ENCODE data around the gene ADGB. TPM values are rescaled to one million over a fixed set of nuclear protein-coding genes. Genes with fewer than 3 reads are reported as not detected.

ADGB gene
- total RNA-seq, 2 experiments from 2014 or later: not detected

DNA sequence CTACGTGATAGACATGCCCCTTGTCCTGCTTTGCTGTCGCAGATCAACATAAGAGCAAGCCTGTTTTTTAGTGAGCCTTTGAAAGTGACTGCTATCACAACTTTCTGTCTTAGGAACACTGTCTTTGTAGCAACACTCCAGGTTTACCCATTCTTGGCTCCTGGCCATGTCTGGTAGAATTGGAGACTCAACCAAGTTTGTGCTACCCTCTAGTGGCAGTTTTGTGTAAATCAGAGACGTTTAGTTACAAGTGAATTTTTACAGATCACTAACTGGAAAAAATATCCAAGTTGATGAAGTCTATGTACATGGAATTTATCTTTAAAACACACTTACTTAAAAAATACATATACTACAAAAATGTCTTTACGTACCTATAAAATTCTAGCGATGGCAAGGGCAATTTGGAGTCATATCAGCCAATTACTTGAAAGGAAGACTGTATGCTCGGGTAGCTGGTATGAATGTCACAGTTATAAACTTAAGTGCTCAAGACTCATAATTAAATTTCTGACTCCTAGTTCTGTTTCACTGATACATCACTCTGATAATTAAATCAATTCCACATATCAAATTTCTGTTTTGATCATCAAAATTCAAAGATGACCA, 101.4 kb downstream of the ADGB start:
- CTCF ChIA-PET (ENCODE audit: unreplicated experiment): no interaction called here
- Histone ChIP-seq H3K4me2 (ENCODE audit: low read length) (no peak overlapping the region), H4K20me1 (ENCODE audit: insufficient read depth, low read length) (no peaks in the 10 kb centered on the region), H3K27ac (ENCODE audit: low read depth, low read length, poor library complexity, severe bottlenecking) (no peak overlapping the region), H3K4me1 (ENCODE audit: insufficient read depth, low read length, poor library complexity, severe bottlenecking) (no peaks in the 10 kb centered on the region), H2AFZ (ENCODE audit: low read length) (no peak overlapping the region), H3K36me3 (ENCODE audit: insufficient read depth, low read length) (no peaks in the 10 kb centered on the region), H3K9me2 (ENCODE audit: insufficient read depth, low read length) (no peaks in the 10 kb centered on the region), H3K79me2 (ENCODE audit: insufficient read depth, low read depth, low read length) (no peaks in the 10 kb centered on the region), H3K9me3 (ENCODE audit: low read length) (no peaks in the 10 kb centered on the region), H3K4me3 (ENCODE audit: low read depth, low read length, poor library complexity, severe bottlenecking) (no peak overlapping the region)
- BruUV-seq (replicated peaks): no TSS peak
- intact Hi-C loops (cut with micrococcal nuclease; ENCODE audit: unreplicated experiment): loop anchor here (5.0 to 10.0 kb wide), 2 partner anchors 773 to 935 kb away; no protein-coding TSS in a partner anchor
- POLR2A ChIA-PET: no interaction called here
- TF ChIP-seq, protein P1, sequence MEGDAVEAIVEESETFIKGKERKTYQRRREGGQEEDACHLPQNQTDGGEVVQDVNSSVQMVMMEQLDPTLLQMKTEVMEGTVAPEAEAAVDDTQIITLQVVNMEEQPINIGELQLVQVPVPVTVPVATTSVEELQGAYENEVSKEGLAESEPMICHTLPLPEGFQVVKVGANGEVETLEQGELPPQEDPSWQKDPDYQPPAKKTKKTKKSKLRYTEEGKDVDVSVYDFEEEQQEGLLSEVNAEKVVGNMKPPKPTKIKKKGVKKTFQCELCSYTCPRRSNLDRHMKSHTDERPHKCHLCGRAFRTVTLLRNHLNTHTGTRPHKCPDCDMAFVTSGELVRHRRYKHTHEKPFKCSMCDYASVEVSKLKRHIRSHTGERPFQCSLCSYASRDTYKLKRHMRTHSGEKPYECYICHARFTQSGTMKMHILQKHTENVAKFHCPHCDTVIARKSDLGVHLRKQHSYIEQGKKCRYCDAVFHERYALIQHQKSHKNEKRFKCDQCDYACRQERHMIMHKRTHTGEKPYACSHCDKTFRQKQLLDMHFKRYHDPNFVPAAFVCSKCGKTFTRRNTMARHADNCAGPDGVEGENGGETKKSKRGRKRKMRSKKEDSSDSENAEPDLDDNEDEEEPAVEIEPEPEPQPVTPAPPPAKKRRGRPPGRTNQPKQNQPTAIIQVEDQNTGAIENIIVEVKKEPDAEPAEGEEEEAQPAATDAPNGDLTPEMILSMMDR (conservative IDR thresholded peaks at IDR 0.05; ENCODE audit: low read length): peak; percentile 90
- no peak for TF ChIP-seq EZH2phosphoT487 (IDR thresholded peaks at IDR 0.05; ENCODE audit: borderline replicate concordance, low read depth, low read length)
- peak; percentile 62 for DNase-seq (ENCODE audit: low spot score)

DNA sequence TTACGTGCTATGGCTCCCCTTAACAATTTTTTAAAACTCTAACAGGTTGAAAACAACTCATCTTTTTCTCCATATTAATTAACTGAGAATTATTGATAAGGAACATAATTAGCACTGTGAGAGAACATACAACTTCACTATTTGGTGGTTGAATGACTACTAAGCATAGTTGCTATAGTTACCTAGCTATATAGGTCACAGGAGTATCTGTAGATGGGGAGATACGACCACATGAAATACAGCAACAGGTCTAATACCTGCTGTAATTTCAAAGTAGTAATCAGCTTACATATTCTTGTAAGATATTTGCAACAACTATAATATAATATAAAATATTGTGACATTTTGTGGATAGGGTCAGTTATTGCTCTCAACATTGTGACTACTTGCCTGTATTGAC, 102.9 kb downstream of the ADGB start:
- Histone ChIP-seq H3K27ac (ENCODE audit: low read depth, low read length, poor library complexity, severe bottlenecking) (no peak overlapping the region), H3K36me3 (ENCODE audit: insufficient read depth, low read length) (no peaks in the 10 kb centered on the region), H3K4me1 (ENCODE audit: insufficient read depth, low read length, poor library complexity, severe bottlenecking) (no peaks in the 10 kb centered on the region), H3K9me3 (ENCODE audit: low read length) (no peaks in the 10 kb centered on the region), H3K4me2 (ENCODE audit: low read length) (no peak overlapping the region), H3K79me2 (ENCODE audit: insufficient read depth, low read depth, low read length) (no peaks in the 10 kb centered on the region), H2AFZ (ENCODE audit: low read length) (no peak overlapping the region), H3K4me3 (ENCODE audit: low read depth, low read length, poor library complexity, severe bottlenecking) (no peak overlapping the region), H3K9me2 (ENCODE audit: insufficient read depth, low read length) (no peaks in the 10 kb centered on the region), H4K20me1 (ENCODE audit: insufficient read depth, low read length) (no peaks in the 10 kb centered on the region)
- TF ChIP-seq, protein P1 (conservative IDR thresholded peaks at IDR 0.05; ENCODE audit: low read length): no peak
- TF ChIP-seq EZH2phosphoT487 (IDR thresholded peaks at IDR 0.05; ENCODE audit: borderline replicate concordance, low read depth, low read length): no peak
- intact Hi-C loops (cut with micrococcal nuclease; ENCODE audit: unreplicated experiment): loop anchor here (5.0 to 10.0 kb wide), 2 partner anchors 774 to 937 kb away; no protein-coding TSS in a partner anchor
- ChIA-PET CTCF (ENCODE audit: unreplicated experiment) (no interaction called here), POLR2A (no interaction called here)
- DNase-seq (ENCODE audit: low spot score): no peak
- BruUV-seq (replicated peaks): no TSS peak

DNA sequence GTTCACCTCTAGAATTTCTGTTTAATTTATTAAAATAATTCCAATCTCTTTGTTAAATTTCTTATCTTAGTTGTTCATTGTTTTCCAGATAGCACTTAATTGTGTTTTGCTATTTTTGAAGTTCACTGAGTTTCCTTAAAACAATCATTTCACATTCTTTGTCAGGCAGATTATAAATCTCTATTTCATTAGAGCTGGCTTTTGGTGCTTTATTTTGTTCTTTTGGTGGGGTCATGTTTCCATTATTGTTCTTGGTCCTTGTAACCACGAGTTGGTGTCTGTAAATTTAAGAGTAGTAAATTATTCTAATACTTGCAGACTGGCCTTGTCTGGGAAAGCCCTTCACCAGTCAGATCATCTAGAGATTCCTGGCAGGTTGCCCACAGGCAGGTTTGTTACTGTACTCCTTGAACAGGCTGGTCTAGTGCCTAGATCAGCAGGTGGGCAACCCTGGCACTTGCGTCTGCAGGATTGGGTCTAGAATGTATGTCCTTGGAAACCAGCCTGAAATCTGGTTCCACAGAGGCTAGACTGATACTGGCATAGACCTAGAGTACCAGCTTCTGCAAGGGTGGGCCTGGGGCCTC, 110.4 kb downstream of the ADGB start:
- TF ChIP-seq, protein P1 (conservative IDR thresholded peaks at IDR 0.05; ENCODE audit: low read length): no peak
- TF ChIP-seq EZH2phosphoT487 (IDR thresholded peaks at IDR 0.05; ENCODE audit: borderline replicate concordance, low read depth, low read length): no peak
- H3K79me2 ChIP-seq (ENCODE audit: insufficient read depth, low read depth, low read length): no peaks in the 10 kb centered on the region
- no peak overlapping the region for H3K4me2 ChIP-seq (ENCODE audit: low read length)
- no peaks in the 10 kb centered on the region for H4K20me1 ChIP-seq (ENCODE audit: insufficient read depth, low read length)
- H3K27ac ChIP-seq (ENCODE audit: low read depth, low read length, poor library complexity, severe bottlenecking): no peak overlapping the region
- H3K36me3 ChIP-seq (ENCODE audit: insufficient read depth, low read length): no peaks in the 10 kb centered on the region
- H3K4me3 ChIP-seq (ENCODE audit: low read depth, low read length, poor library complexity, severe bottlenecking): no peak overlapping the region
- no peaks in the 10 kb centered on the region for H3K9me2 ChIP-seq (ENCODE audit: insufficient read depth, low read length)
- ChIA-PET CTCF (ENCODE audit: unreplicated experiment) (no interaction called here), POLR2A (interaction anchor here (0.7 kb wide), 1 partner anchor 333 kb away, joined by 3 read pairs; no protein-coding TSS in a partner anchor)
- intact Hi-C loops (cut with micrococcal nuclease; ENCODE audit: unreplicated experiment): loop anchor here (10.0 kb wide), 1 partner anchor 944 kb away; no protein-coding TSS in a partner anchor
- no peaks in the 10 kb centered on the region for H3K9me3 ChIP-seq (ENCODE audit: low read length)
- no peaks in the 10 kb centered on the region for H3K4me1 ChIP-seq (ENCODE audit: insufficient read depth, low read length, poor library complexity, severe bottlenecking)
- H2AFZ ChIP-seq (ENCODE audit: low read length): no peak overlapping the region
- BruUV-seq (replicated peaks): no TSS peak
- DNase-seq (ENCODE audit: low spot score): no peak

Data from OCI-LY7 (cell line).